ENCODE measurements around the gene RHOBTB3. TPM values are rescaled to one million over a fixed set of nuclear protein-coding genes. Genes with fewer than 3 reads are reported as not detected.

The RHOBTB3 gene
- total and polyA plus RNA-seq, 4 donors, result 10.5 to 59.8 (median 39.8) TPM

DNA sequence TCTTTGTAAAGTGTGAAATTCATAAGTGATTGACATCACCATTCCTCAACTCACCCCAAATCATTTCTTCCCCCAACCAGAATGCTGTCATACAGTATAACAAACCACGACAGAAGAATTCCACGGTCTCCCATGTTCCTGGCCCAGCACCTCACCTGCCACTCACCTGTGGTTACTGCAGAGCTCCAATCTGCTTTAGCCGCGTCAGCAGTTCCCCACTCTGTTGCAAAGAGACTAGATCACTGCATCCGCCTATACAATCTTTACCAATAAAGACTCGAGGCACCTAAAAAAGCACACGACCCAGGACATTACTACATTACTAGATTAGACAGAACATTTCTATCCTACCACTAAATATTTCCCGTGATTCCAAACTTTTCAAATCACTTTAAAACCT is 85.2 kb downstream of the RHOBTB3 start:
- H3K9ac ChIP-seq (ENCODE audit: low read depth in 1 of 2, low read length in 2 of 2), result no peak overlapping the region
- no peak overlapping the region for H3K4me3 ChIP-seq (ENCODE audit: low read depth in 1 of 3, low read length in 3 of 3)
- WGBS, result 95% methylated on average over 8 of the region's 8 CpGs
- TF ChIP-seq RXRA (IDR thresholded peaks at IDR 0.05) (no peak), FOXA1 (IDR thresholded peaks at IDR 0.05) (no peak), MAX (IDR thresholded peaks at IDR 0.05) (no peak)
- TF ChIP-seq, protein P1, sequence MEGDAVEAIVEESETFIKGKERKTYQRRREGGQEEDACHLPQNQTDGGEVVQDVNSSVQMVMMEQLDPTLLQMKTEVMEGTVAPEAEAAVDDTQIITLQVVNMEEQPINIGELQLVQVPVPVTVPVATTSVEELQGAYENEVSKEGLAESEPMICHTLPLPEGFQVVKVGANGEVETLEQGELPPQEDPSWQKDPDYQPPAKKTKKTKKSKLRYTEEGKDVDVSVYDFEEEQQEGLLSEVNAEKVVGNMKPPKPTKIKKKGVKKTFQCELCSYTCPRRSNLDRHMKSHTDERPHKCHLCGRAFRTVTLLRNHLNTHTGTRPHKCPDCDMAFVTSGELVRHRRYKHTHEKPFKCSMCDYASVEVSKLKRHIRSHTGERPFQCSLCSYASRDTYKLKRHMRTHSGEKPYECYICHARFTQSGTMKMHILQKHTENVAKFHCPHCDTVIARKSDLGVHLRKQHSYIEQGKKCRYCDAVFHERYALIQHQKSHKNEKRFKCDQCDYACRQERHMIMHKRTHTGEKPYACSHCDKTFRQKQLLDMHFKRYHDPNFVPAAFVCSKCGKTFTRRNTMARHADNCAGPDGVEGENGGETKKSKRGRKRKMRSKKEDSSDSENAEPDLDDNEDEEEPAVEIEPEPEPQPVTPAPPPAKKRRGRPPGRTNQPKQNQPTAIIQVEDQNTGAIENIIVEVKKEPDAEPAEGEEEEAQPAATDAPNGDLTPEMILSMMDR (IDR thresholded peaks at IDR 0.05; ENCODE audit: low read depth, low read length, missing input control), result no peak
- H3K4me1 ChIP-seq (ENCODE audit: control insufficient read depth in 4 of 4, insufficient read depth in 4 of 4, low read length in 3 of 4), result peaks cover 5 to 50% (median 35%) of the 10 kb centered on the region in 4 donors
- no peak overlapping the region for H3K27ac ChIP-seq (ENCODE audit: low read depth in 1 of 2, low read length in 2 of 2)
- no peak for DNase-seq (ENCODE audit: low spot score)
- H3K9me3 ChIP-seq (ENCODE audit: control insufficient read depth in 4 of 4, low read length in 3 of 4), result no peaks in the 10 kb centered on the region
- H3K27me3 ChIP-seq (ENCODE audit: control insufficient read depth in 4 of 4, insufficient read depth in 4 of 4, low read length in 3 of 4), result no peaks in the 10 kb centered on the region
- H3K36me3 ChIP-seq (ENCODE audit: control insufficient read depth in 4 of 4, insufficient read depth in 3 of 4, low read depth in 1 of 4, low read length in 3 of 4), result peaks cover 3 to 35% (median 26%) of the 10 kb centered on the region in 4 donors

GRCh38 chr5:95816776-95817175 is 85.6 kb downstream of the RHOBTB3 start:
- H3K9me3 ChIP-seq (ENCODE audit: control insufficient read depth in 4 of 4, low read length in 3 of 4), result no peaks in the 10 kb centered on the region
- no peak overlapping the region for H3K4me3 ChIP-seq (ENCODE audit: low read depth in 1 of 3, low read length in 3 of 3)
- H3K27me3 ChIP-seq (ENCODE audit: control insufficient read depth in 4 of 4, insufficient read depth in 4 of 4, low read length in 3 of 4), result no peaks in the 10 kb centered on the region
- TF ChIP-seq RXRA (IDR thresholded peaks at IDR 0.05) (no peak), HNF4G (IDR thresholded peaks at IDR 0.05) (no peak), HNF4A (conservative IDR thresholded peaks at IDR 0.05) (no peak), MAX (IDR thresholded peaks at IDR 0.05) (no peak), YY1 (IDR thresholded peaks at IDR 0.05) (no peak), EGR1 (IDR thresholded peaks at IDR 0.05; ENCODE audit: low read depth in 2 of 2) (no peak), GABPA (IDR thresholded peaks at IDR 0.05 in 1 of 2, conservative IDR thresholded peaks at IDR 0.05 in 1 of 2) (no peak), FOXA1 (IDR thresholded peaks at IDR 0.05) (no peak), NR2F2 (IDR thresholded peaks at IDR 0.05) (no peak), RAD21 (IDR thresholded peaks at IDR 0.05) (no peak), ZBTB33 (IDR thresholded peaks at IDR 0.05) (no peak)
- TF ChIP-seq, protein P2, sequence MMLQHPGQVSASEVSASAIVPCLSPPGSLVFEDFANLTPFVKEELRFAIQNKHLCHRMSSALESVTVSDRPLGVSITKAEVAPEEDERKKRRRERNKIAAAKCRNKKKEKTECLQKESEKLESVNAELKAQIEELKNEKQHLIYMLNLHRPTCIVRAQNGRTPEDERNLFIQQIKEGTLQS (IDR thresholded peaks at IDR 0.05), result no peak
- TF ChIP-seq, protein P1 (IDR thresholded peaks at IDR 0.05; ENCODE audit: low read depth, low read length, missing input control), result no peak
- peaks cover 3 to 35% (median 26%) of the 10 kb centered on the region in 4 donors for H3K36me3 ChIP-seq (ENCODE audit: control insufficient read depth in 4 of 4, insufficient read depth in 3 of 4, low read depth in 1 of 4, low read length in 3 of 4)
- H3K4me1 ChIP-seq (ENCODE audit: control insufficient read depth in 4 of 4, insufficient read depth in 4 of 4, low read length in 3 of 4), result peaks cover 5 to 53% (median 33%) of the 10 kb centered on the region in 4 donors
- H3K9ac ChIP-seq (ENCODE audit: low read depth in 1 of 2, low read length in 2 of 2), result no peak overlapping the region
- 67% methylated on average over 4 of the region's 4 CpGs for WGBS
- H3K27ac ChIP-seq (ENCODE audit: low read depth in 1 of 2, low read length in 2 of 2), result no peak overlapping the region
- no peak for DNase-seq (ENCODE audit: low spot score)
